NAMALWA (cell line): ENCODE data around the gene SERP2.

Experiments used
- DNase-seq: peaks from one replicate; pipeline ENCODE4 v3.0.0-alpha.2; 2015; ENCODE audit warnings: low spot score

SERP2 gene

DNA sequence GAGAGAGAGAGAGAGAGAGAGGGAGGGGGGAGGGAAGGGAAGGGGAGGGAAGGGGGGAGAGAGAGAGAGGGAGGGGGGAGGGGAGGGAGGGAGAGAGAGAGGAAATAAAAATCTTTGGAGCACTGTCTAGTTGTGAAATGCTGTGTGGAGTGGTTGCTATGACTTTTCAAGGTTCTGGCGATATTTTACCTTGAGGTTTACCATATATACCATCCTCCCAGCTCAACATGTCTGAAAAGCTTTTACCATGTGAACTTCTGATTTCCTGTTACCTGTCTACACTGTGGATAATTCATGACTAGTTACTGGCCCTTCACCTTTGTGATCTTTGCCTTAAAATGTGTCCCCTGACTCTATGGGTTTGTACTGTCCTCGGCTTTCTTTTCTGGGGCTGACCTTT is 38.2 kb downstream of the SERP2 start:
- no peak for DNase-seq

DNA sequence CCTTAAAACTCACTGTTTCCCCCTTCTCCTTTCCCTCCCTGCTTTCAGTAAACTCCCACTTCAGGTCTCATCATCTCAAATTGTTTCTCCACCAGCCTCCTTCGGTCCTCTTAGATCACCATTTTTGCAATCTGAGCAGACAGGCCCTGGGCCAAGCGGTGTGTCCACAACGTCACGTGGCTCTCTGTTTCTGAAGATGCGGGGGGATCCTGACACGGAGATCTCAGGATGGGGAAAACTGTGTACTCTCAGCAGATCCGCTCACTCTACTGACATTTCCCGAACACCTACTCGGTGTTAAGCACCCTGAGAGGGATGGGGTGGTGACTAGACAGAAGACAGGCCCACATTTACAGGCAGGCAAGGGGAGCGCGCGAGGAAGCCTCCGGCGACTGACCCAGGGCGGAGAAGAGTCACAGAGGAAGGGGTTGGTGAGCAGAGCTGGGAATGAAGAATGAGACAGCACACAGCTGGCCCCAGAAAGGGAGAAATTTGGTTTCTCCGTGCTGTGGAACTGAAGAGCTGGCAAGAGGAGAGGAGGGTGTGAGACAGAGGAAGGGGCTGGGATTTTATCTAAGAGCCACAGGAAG is 38.8 kb downstream of the SERP2 start:
- no peak for DNase-seq

- DNase-seq, result no peak
These were observed 39.5 kb downstream of the SERP2 start for GRCh38 chr13:44413095-44413494.

DNA sequence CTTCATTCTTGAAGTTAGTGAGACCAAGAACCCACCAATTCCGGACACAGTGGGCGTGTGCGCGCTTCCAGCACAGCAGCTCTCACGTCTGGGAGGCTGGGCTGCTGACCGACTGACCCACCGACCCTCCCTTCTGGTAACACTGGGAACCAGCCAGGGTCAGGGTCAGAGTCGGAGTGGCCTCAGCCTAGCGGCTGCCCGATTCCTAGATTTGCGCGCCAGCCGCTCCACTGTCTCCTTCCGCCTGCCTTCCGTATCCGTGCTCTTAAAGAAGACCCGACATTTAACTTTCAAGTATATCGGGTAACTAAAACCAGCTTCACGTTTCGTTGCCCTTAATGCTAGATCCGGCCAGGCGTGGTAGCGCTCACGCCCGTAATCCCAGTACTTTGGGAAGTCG is 41.1 kb downstream of the SERP2 start:
- DNase-seq, result no peak

DNA sequence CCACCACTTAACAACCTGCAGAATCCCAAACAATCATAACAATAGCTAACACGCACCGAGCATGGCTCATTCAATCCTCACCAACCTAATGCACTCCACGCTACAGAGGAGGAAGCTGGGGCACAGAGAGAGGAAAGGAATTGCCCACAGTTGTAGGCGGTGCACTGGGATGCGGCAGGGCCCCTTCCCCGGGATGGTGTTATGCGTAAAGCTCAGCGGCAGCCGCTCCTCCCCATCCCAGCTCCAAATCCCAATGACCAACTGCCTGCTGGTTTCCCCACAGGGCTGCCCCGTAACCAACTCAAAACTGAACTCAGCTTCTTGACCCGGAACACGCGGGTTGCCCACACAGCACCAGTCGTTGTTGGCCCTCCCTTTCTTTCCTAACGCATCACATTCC is 42.2 kb downstream of the SERP2 start:
- DNase-seq, result no peak

DNA sequence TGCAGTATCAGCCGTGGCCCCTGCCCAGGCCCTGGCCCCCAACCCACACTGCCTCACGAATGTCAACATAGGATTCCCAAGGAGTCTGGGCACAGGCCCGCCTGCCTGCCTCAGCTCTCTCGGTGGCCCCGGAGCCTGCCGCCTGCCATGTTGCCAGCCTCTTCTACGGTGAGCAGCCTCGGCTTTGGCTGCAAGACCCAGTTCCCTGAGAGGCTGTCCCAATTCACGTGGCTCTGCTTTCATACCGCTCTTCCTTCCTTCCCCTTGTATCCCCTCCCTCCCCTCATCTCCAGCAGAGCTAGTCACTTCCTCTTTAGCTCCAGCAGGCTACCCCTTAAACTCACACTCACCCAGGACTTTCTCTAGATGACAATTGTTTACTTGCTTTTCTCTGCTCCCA is 42.7 kb downstream of the SERP2 start:
- DNase-seq, result no peak

DNA sequence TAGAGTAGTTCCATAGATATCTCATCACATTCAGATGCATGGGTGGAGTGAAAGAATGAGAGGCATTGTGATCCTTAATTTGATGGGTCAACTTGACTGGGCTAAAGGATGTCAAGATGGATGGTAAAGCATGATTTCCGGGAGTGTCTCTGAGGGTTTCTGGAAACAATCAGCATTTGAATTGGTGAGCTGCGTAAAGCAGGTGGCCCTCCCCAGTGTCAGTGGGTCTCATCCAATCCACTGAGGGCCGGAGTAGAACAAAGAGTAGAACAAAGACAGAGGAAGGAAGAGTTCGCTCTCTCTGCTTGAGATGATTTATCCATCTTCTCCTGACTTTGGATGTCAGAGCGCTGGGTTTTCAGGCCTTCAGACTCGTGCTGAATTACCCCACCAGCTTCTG is 43.1 kb downstream of the SERP2 start:
- DNase-seq, result no peak

DNA sequence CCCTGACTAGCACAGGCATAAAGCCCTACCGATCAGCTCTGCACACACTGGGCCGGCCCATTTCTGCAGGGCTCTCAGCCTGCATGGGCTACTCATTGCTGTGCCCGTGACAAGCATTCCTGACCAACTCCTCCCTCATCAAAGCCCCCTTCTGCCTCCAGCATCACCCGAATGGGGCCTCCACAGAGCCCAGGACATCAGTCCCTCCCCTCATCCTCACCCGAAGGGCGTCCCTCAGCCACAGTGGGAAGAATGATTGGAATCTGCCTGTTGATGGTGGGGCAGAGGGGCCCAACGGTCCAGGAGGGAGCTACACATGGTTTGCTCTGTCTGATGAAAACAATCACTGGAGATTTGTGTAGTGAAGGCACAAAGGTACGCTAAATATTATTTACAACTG is 43.8 kb downstream of the SERP2 start:
- no peak for DNase-seq

GRCh38 chr13:44417876-44418275 is 44.3 kb downstream of the SERP2 start:
- DNase-seq, result no peak

DNA sequence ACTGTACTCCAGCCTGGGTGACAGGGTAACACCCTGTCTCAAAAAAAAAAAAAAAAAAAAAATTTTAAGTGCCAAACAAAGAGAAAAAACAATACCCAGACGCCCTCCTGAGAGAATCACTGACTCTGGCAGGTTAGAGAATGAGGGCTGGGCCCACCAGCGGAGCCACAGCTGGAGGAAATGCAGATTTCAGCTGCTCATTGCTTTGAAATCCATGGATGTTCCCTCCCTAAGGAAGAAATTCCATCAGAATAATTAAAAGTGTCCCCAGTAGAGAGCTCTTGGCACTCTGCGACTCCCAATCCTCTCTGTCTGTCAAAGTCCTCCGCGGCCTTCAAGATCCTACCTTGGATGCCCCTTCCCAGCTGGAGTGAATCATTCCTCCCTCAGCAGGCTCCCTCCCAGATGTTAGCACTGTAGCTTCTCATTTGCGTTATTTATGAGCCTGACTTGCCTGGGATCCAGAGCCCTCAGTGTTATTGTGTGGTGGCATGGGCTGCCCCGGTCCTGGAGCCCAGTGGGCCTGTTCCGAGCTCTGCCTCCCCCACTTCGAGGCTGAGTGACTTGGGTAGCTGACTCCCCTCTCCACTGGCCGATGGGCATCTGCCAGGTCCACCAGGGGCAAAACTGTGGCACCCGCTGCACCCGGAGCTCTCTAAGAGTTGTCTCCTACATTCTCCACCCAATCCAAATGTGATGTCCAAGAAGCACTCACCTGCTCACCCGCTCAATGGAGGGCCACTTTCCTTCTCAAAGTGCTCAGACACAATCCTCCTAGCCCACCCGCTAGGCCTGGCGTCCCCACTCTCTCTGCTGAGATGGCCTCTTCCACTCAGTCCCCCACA is 47.0 kb downstream of the SERP2 start:
- no peak for DNase-seq

DNA sequence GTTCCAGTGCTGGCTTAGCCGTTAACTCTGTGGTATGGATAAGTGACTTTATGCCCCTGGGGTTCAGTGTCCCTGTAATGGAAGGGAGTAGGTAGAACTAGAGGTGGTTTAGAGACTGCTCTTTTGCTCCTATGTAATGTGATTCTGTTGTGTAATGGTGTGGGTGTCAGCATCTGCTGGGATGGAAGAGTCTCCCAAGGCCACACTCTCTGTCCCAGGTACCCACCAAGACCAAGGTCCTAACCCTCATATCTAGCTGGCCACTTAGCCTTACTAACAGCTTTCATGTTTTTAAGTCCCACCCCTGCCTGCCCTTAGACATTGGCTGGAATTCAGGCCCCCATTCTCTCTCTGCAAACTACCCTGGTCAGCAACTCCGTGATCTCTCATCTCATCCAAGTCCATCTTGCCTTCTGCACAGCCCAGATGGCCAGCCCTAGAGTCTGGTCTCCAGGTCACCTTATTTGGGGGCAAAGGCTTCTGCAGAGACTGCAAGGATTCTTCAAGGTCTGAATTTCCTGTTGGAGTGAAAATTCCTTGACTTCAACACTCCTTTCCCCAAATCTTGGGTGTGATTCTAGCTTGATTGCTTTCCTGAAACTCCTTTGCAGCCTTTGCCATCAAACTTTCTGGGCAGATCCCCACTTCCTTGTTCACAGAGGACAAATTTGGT is 48.4 kb downstream of the SERP2 start:
- no peak for DNase-seq

DNA sequence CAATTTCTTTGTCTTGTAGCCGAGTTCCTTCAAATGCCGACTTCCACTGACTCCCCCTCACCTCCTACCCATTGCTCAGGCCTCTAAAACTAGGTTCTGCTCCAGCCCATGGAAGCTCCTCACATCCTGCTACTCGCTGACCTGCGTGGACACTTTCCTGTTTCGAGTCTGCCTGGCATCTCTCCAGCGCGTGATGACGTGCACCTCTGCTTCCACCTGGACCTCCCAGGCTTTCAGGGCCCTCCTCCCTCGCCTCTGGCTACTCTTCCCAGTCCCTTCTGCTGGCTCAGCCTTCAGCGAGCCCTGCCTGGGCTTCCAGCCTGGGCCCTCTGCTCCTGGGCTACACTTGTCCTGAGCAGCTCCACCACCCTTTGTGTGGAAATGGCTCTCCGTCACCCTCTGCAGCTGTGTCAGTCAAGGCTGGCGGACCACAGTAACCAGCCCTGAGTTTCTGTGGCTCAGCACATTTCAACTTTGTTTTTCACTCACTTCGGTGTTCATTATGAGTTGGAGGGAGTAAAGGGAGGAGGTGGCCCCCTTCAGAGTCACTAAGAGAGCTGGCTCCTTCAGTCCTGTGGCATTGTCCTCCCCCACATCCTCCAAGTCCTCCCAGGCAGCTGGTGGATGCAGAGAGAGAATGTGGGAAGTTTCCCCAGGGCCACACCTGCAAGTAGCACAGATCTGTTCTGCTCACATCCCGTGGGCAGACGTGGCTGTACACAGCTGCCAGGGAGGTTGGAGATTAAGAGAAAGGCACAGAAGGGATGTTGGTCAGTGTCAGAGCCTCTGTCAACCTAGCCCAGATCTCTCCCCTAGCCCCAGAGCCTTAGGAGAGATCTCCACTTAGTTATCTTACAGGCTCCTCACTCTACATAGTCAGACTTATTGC is 49.4 kb downstream of the SERP2 start:
- no peak for DNase-seq

DNA sequence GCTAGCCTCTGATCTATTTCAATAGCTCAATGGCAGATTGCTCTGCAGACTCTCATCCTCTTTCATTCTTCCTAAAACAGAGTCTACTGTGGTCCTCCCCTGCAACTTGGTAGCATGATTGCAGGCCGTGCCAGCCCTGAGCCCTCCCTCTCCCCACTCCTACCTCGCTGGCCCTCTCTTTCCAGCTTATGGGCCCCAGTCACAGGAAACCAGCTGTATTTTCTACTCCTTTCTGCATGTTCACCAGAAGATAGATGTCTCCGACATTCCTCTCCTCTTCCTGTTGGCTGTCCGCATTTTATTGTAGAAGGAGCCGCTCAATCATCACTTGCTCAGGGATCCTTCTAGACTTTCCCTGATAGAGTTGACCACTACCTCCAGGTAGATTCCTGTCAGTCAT is 50.2 kb downstream of the SERP2 start:
- DNase-seq, result no peak

DNA sequence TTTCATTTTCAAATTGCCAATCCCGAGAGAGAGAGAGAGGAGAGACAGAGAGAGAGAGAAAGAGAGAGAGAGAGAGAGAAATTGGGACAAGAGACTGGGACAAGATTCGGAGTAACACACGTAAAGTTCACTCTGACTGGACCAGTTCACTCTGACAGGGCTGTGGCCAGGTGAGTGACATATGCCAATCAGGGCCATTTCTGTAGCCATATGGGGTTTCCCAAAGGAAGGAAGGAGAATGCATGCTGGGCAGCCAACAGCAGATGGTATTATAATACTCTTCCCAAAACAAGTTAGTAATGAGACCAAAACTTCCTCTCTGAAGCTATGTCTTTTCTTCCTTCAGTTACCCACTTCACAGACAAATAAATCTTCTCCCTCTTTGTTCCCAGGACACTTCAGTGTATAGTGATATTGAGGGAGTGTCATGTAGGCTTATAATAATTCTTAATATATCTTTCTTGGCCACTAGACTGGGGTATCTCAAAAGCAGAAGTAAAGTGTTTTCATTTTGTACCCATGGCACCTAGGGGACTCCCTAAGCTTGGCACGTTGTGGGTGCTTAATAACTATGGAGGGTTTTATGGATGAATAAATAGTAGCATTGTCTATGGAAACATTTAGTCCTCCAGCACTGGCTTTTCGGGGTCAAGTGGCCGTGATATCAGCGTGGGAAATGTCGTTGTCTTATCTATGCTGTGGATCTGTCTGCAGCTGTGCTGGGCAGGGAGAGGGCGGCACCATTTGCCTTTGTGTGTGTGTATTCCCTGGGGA is 51.6 kb downstream of the SERP2 start:
- DNase-seq, result no peak

- no peak for DNase-seq
These were observed 52.1 kb downstream of the SERP2 start for GRCh38 chr13:44425815-44426078.

GRCh38 chr13:44426461-44426860 is 52.8 kb downstream of the SERP2 start:
- DNase-seq, result no peak

DNA sequence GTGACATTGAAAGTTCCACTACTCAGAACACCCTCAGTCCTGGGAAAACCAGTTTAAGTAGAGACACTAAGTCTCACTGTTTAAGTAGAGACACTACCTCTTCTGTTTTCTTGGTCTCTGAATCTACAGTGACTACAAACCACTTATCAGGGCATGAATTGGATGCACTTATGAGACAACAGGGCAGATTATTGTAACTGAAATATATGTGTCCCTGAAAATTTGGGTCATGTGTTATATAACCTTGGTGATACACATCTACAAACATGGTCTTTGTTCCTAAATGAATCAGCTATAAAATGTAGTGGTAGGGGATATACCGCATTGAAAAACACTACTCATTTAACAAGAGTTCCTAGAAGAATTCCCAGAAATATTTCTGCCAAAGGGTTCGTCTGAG is 55.7 kb downstream of the SERP2 start:
- no peak for DNase-seq

DNA sequence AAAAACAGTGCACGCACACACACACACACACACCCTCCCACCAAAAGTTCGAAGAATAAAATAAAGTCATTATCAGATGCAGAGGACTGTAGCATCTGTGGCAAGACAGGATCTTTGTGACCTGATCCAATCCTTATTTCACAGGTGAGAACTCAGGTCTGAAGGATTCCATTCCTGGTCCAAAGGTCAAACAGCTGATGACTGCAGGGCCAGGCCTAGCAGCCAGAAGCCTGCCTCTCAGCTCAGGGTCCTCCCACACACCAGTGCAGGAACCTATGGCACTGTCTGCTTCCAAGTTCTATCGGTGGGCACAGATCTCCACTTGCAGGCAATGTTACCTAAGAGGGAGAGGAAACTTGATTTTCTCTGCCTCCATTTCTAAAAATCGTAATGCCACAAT is 57.5 kb downstream of the SERP2 start:
- no peak for DNase-seq

- DNase-seq, result no peak
These were observed 59.0 kb downstream of the SERP2 start for GRCh38 chr13:44432650-44433049.

- no peak for DNase-seq
These were observed 60.5 kb downstream of the SERP2 start for GRCh38 chr13:44433863-44434765.

GRCh38 chr13:44434766-44435141 is 61.1 kb downstream of the SERP2 start:
- no peak for DNase-seq
